DMS79 treated with DMSO at 0.1 percent for 48 hours (cell line): ENCODE measurements around the gene AATK.

Experiments used
- DNase-seq: peaks from one replicate; lab custom pipeline; 2025; lab: John Stamatoyannopoulos, UW

The AATK gene

DNA sequence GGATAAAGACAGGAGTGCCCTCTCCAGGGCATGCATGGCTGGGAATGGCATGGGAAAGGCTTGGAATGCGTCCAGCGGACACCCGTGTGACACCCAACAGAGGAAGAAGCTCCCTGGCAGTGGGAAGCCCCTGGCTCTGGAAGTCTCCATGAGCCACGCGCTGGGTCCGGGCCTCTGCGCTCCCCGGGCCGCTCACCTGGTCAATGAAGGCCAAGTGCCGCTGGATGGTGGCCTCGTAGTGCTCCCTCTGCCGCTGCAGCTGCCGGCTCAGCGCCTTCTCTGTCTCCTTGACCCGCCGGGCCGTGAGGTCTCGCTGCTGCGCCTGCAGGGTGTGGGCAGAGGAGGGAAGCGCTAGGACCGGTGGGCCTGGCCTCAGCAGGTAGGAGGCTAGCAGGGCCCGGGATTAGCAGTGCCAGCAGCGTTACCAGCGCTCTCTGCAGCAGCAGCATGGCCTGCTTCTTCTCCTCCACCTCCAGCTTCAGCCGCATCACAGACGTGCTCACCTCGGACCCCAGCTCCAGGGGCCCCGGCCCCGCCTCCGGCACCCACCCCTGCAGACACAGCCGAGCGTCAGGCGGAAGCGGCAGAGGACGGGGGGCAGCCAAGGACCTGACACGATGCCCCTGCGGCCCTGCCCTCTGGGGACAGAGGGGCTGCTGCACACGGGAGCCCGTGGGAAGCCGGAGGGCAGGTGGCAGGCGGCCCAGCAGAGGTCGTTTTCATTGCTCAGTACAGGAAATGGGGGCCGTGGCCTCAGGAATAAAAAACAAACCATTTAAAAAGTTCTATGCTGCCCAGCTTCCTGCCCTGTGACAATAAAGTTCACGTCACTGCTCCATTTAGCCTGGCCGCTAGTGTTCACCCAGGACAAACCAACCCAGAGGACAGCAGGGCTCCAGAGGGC lies 30.7 kb upstream of the AATK start:
- no peak for DNase-seq

DNA sequence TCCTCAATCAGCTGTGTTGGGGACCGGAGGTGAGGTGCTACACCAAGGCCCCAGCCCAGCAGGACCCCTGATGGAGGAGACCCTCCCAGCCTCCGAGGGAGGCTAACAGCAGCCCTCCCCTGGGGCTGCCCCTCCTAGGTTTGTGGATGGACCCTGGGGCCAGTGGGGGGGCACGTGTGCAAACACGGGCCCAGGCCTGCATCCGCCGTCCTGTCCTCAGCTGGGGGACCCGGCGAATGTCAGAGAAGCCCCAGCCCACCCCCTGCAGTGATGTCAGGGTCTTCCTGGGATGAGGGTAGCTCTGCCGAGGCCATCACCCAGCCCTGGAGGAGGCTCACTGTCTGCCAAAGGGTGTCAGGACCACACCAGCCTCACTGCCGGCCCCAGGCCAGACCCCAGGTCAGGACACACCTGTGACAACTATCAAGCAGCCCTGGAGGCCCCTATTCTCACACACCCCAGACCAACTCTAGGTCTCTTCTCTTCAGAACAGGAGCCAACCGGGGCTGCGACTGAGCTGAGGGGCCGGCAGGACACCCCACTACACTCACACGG lies 30.0 kb upstream of the AATK start:
- no peak for DNase-seq

DNA sequence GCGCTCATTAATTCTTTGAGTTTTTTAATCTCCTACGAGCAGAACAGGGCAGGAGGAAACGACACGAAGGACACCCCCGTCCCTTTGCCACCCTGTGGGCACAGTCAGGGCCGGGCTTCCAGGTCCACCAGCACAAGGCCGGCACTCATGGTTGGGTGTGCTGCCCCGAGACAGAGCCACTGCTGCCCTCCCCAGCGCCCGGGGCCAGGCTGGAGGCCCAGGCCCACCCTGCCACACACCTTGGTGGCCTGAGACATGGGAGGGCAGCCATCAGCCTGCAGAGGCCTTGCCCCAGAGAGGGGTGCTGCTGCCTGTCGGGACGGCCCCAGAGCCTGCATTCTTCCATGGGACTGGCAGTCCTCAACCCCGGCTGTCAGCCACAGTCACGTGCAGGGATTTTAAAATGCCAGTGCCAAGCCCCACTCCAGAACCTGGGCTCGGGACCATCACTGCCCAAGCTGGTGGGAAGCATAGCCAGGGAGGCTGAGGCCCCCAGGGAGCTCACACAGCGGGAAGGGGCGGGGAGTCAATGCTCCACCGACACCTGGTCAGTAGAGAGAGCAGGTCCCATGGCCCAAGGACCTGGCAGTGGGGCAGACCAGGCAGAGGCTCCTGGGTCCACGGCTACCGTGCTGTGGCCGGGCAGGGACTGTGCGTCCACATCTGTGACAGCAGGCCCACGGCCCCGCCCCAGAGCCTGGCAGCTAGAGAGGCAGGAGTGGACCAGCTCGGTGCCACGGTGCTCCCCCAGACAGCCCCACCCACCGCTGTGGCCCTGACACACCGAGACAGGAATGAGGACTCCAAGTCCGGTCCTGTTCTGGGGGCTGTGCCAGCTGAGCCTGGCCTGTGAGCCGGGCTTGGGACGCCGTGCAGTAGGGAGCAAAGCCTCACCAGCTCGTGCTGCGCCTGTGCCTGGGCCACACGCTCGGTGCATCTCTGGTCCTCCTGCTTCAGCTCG lies 29.2 kb upstream of the AATK start:
- no peak for DNase-seq

DNA sequence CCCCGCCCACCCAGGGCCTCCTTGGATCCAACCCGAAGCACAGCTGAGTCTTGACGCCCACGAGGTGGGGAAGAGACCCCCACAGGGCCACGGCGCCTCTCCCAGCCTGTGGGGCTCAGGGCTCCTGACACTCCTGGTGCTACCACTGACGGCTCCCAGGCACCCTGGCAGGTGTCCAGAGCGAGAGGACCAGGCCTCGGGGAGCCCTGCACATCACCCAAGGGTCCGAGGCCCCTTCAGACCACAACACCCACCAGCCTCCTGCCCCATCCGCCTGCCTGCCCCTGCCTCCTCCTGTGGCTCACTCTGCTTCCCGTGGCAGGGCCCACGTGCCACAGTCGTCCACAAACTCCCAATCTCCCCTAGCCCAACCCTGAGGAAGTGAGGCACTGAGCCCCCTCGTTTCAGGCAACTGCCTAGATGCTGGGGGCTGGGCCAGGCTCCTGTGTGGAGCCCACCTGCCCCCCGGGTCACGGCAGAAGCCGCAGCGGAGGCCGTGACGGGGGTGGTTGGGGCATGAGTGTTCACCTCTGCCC lies 28.3 kb upstream of the AATK start:
- DNase-seq = no peak

DNA sequence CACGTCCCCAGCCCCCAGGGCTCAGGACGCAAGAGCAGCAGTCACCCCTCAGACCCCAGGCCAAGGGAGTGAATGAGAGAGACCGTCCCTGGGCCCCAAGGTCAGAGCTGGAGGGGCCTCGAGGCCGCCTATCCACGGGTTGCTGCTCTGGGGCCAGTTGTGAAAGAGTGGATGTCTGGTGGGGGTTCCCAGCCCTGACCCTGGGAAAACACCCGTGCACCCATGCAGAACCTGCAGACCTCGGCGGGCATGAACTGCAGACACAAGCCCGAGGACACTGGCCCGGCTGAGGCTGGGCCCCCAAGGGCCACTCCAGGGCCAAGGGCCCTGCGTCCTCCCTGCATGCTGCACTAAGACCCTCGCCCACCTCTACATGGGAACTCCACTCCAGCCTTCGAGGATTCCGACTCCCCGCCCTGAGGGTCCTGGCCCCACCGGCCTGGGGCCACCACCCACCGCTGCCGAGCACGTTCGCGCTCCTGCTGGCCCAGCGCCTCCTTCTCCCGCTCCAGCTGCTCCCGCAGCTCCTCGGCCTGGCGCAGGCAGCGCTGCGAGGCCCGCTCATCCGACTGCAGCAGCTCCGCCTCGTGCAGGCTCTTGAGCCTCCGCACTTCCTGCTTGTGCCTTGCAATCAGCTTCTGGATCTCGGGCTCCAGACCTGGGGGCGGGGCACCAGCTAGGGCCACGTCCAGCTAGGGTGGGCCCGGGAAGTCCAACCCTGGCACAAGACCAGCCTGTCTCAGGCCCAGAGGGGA lies 27.6 kb upstream of the AATK start:
- no peak for DNase-seq

DNA sequence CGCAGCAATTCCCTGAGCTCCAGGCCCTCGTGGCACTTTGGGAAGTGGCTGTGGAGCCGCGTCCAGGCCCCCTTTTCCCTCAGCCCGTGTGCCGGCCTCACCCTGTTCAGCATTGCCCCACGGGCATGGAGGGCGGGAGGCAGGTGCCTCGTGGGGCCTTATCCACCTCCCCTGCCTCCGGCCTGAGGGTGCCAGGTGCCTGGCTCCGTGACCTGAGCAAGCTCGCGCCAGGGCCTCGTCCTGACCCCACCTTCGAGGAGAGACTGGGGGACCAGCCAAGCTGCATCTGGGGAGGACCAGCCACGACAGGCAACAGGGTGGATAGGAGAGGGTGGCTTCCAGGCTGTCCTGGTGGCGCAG lies 27.0 kb upstream of the AATK start:
- no peak for DNase-seq

DNA sequence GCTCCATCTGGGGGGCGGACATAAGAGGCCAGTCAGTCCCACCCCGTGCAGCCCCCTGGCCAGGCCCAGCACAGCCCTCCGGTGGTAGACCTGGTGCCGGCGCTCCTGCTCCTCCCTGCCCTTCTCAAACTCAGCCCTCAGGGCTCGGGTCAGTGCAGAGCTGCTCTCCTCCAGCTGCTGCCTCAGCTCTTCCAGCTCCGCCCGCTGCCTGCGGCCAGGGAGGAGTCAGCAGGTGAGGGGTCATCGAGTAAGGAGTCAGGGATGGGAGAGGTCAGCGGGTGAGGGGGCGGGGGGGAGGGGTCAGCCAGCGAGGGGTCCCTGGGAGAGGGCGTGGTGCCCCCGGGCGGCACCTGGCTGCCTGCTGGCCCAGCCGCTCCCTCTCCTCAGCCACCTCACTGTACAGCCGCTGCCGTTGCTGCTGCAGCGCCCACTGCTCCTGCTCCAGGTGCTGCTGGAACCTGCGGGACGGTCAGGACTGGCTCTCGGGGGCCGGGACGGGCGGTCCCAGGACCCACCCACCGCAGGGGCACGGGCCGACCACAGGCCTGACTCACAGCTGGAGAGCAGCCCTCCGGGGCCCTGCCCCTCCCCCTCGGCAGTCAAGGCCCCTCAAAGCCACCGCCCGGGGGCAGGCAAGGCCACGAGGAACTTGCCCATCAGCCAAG lies 26.5 kb upstream of the AATK start:
- DNase-seq = no peak

DNA sequence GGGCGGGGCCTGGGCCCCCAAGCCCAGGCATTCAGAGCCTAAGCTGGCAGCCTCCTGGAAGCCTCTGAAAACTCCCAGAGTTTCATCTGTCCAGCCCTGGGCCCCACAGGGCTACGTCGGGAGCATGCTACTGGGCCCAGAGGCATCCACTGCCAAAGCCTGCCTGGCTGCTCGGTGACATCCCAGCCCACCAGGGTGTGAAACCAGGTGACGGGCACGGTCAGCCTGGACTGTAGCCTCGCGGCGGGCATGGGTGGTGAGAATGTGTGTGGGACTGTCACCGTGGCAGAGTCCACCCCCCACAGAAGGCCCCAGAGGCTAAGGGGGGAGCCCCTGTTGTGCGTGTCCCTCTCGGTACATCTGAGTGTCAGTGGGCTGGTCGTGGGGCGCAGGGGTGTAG lies 25.6 kb upstream of the AATK start:
- DNase-seq = no peak

DNA sequence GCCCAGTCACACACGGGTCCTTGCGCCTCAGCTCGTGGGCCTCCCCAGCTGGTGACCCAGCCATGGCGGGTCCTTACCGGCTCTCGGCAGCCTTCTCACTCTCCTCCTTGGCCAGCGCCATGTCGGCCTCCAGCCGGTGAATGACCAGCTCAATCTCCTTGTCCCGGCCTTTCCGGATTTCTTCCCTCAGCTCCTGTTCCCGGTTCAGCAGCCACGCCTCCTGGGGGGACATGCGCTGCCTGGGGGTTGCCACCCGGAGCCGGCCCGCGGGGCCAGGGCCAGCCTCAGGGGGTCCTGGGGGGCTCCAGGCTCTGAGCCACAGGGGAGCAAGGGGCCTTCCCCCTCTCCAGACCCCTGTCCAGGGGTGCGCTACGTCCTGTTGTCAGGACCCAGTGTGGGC lies 25.1 kb upstream of the AATK start:
- DNase-seq = no peak

DNA sequence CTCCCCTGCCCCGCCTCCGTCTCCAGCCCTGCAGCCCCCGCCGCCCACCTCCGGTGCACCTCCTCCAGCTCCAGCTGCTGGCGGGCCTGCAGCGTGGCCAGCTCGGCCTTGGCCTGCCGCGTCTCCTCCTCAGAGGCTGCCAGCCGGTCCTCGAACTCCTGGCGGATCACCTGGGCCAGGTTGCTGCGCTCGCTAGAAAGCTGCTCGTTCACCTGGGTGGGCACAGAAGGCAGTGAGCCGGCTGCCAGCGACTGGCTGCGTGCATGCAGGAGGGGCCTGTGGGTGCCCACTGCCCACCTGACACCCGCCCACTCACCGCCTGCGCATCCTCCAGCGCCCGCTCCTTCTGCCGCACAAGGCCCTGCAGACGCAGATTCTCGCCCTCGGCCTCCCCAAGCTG lies 24.6 kb upstream of the AATK start:
- no peak for DNase-seq

DNA sequence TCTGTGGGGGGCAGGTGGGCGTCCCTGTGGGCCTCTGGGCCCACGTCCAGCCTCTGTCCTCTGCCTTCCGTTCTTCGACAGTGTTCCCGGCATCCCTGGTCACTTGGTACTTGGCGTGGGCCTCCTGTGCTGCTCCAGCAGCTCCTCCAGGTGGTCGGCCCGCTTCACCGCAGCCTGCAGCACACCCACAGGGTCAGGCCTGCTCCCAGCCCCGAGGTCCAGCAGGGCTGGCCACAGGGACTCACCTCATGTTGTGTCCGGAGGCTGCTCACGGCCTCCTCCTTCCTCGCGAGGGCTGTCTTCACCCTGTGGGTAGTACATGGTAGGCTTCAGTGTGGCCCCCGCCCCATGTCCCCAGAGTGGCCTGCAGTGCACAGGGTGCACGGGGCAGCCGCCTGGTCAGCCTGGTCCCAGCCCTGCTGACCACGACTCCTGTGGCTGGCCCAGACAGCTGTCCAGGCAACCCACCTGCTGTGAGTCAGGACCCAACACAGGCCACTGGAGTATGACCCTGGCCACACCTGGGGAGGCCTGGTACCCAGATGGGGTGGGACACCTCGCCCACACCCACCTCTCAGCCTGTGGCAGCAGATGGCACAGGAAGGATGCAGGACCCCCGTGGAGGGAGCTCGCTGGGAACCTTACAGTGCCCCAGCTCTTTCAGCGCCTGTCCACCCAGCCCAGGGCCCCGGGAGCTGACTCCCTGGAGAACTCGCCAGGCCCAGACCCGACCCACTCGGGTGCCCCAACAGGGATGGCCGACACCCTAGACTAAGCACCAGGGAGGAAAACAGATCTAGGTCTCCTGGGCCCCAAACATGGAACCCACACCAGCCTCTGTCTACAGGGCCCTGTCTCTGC lies 23.9 kb upstream of the AATK start:
- no peak for DNase-seq

DNA sequence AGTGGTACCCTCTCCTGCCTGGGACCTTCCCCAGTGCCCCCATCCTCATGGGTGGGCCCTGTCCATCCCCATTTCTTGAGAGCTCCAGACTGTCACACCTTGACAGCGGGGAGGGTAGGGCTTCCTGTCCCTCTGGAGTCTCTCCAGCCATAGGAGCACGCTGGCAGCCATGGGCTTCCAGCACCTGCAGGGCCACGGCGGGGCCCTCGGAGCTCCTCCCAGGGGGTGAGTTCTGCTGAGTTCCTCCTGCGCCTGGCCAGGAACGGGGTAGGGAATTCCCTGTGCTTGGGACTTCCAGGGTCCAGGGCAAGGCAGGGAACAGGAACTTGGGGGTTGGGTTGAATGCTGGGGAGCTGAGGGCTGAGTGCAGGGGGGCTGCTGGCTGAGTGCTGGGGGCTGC lies 23.0 kb upstream of the AATK start:
- DNase-seq = no peak

DNA sequence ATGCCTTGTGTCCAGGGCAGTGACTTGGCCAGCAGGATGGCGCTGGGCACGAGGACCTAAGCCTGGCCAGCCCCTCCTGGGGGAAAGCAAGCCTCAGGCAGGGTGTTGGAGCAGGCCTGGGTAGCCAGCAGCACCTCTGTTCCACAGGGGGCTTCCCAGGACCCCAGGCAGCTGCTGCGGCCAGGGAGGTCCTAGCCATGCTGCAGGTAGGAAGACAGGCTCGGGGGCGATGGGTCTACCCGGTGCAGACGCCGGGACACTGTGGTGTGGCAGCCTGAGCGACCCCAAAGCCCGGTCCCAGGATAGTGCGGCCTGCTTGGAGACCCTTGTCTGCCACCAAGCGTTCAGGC lies 22.4 kb upstream of the AATK start:
- DNase-seq = no peak

DNA sequence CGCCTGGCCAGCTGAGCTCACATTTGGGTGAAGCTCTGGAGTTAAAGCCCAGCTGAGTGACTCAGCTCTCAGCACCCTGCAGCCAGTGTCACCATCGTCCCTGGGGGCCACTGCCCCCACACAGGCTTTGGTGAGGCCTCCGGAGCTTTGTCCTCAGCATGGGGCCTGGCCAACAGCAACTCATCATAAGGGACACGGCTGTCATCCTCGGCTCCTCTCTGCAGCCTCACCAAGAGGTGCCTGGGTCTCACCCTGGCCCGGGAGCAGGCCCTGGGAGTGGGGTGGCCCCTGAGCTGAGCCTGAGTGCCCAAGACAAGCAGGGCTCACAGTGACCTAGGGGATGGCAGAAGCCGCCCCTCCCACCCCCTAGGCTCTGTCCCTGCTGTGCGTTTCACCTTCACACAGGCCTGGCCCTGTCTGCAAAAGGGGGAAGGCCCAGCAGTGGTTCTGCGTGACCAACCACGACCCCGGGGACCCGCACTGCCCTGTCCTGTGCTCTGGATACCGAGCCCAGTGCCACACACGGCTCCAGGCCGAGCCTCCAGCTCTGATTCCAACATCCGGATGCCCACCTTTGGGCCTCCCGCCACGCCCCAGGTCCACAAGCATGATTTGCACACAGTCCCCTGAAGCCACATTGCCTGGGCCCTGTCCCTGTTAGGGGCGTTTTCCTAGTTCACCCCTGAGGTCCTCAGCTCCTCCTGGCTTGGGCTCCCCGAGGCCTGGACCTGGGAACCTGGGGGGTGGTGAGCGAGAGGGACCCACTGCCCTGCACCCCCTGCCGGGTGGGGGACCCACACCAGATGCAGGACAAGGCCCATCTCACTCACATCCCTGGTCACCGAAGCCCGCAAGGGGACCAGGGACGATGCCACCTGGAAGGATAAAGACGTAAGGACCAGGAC lies 21.8 kb upstream of the AATK start:
- DNase-seq = no peak

DNA sequence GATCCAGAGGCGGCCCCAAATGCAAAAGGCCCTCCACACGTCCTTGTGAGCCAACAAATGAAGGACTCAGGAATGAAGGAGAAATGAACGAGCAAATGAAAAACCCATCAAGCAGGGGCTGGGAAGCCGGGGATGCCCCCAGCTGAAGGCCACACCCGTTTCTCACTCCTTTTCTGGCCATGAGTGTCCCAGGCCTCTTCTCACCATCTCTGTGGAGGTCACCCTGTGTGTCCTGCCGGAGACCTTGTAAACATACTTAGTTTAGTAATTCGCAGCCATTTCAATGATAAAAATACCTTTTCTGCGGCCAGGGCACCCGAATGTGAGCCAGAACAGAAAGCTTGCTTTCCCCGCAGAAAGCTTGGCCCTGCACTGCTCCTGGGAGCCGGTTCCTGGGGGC lies 21.1 kb upstream of the AATK start:
- DNase-seq = no peak

DNA sequence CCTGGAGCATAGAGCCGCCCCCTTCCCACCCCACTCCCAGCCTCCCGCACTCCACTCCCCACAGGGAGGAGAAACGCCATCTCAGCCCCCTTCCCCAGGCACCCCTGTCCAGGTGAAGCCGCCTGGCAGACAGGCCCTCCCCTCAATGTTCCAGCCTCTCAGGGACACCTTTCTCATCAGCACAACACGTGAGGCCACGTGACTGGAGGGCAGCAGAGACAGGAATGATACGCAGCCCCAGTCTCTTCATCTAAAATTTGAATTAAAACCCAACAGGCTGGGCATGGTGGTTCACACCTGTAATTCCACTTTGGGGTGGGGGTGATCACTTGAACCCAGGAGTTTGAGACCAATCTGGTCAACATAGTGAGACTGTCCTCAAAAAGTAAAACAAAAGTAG lies 20.2 kb upstream of the AATK start:
- DNase-seq = no peak

DNA sequence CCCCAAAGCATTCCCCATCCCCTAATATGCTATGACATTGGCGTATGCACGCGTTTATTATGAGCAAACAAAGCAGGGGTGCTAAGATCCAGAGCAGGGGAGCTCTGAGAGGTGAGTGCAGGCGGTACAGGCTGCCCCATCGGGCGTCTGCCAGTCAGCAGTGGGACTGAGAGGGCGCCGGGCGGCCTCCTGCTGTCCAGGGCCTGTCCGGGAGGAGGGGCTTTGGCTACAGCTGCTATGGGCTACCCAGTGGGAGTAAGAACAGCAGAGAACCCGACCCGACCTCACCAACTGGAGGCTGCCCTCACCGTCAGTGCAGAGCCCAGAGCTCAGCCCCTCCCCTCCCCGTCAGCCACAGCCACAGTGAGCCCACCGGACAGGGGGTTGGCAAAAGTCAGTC lies 18.5 kb upstream of the AATK start:
- no peak for DNase-seq

DNA sequence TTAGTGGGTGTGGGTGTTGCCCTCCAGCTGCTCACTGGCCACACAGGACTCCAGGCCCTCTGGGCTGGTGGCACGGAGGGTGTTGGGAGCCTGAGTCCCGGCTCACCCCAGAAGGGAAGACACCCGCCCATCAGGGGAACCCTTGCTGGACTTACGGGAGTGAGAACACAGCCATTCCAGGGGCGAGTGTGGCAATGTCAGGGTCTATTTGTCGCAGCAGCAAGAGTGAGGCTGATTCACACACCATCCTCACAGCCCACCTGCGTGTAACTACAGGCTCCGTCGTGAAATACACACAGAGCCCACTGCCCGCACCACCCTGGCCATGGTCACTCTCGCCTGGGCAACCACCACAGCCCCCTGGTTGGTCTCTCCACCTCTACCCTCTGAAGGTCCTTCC lies 17.8 kb upstream of the AATK start:
- no peak for DNase-seq

DNA sequence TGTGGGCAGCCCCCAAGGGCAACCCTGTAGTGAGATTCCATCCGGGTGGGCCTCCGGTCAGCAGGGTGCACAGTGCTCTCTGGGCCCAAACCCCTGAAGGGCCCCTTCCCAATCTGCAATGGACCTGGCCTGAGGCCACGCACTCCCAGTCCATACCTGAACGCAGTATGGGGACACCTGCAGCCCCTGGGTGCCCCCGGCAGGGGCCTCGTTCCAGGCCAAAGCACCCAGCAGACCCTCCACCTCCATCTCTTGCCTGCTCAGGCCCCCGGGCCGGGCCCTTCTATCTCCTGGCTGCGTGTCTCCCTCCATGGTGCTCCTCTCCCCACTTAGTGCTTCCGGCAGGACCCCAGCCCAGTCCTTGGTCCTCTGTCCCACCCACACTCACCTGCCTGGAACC lies 17.3 kb upstream of the AATK start:
- DNase-seq = no peak
